GM12874 (cell line): ENCODE data around the gene USP10.

Source experiments
- TF ChIP-seq, protein P1 (sequence below): IDR thresholded peaks from 2 replicates; pipeline ENCODE4 v1.5.1; 2011; ENCODE audit warnings: low read depth, mild to moderate bottlenecking, control low read depth, low read length, moderate library complexity; ENCODE audit not compliant: insufficient read depth

Gene USP10, protein sequence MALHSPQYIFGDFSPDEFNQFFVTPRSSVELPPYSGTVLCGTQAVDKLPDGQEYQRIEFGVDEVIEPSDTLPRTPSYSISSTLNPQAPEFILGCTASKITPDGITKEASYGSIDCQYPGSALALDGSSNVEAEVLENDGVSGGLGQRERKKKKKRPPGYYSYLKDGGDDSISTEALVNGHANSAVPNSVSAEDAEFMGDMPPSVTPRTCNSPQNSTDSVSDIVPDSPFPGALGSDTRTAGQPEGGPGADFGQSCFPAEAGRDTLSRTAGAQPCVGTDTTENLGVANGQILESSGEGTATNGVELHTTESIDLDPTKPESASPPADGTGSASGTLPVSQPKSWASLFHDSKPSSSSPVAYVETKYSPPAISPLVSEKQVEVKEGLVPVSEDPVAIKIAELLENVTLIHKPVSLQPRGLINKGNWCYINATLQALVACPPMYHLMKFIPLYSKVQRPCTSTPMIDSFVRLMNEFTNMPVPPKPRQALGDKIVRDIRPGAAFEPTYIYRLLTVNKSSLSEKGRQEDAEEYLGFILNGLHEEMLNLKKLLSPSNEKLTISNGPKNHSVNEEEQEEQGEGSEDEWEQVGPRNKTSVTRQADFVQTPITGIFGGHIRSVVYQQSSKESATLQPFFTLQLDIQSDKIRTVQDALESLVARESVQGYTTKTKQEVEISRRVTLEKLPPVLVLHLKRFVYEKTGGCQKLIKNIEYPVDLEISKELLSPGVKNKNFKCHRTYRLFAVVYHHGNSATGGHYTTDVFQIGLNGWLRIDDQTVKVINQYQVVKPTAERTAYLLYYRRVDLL

DNA sequence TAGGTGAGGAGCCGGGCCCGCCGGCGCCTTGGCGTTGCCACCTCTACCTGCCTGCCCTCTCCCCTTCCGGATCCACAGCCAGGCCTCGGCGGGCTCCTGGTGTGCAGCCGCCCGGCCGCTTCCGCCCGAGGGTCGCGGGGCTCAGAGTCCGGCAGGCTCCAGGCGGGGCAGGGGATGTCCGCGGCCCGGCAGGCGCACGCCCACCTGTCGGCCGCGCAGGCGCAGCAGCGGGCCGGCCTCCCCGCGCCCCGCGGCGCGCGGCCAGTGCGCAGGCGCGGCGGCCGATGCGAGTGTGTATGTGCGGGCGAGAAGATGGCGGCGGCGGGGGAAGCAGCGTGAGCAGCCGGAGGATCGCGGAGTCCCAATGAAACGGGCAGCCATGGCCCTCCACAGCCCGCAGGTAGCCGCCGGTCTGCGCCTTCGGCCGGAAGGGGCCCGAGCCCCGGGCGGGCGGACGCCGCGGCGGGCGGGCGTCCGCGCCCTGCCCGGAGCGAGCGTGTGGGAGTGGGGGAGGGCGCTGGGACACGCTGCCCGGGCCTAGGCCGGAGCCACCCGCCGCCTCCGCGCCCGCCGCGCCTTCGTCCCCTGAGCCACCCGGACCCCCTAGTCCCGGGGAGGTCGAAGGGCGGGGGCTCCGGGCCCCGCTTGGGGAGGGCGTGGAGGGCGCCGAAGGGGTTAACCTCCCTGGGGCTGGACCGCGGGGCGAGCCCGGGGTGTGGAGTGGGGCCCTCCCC lies at the start of gene USP10:
TSS of gene USP10 (plus strand) at position 289 of the 734 bp plus-strand sequence. CDS start at position 380, 91 bp downstream.
- TF ChIP-seq, protein P1, sequence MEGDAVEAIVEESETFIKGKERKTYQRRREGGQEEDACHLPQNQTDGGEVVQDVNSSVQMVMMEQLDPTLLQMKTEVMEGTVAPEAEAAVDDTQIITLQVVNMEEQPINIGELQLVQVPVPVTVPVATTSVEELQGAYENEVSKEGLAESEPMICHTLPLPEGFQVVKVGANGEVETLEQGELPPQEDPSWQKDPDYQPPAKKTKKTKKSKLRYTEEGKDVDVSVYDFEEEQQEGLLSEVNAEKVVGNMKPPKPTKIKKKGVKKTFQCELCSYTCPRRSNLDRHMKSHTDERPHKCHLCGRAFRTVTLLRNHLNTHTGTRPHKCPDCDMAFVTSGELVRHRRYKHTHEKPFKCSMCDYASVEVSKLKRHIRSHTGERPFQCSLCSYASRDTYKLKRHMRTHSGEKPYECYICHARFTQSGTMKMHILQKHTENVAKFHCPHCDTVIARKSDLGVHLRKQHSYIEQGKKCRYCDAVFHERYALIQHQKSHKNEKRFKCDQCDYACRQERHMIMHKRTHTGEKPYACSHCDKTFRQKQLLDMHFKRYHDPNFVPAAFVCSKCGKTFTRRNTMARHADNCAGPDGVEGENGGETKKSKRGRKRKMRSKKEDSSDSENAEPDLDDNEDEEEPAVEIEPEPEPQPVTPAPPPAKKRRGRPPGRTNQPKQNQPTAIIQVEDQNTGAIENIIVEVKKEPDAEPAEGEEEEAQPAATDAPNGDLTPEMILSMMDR: no peak

GRCh38 chr16:84650062-84650991 lies 49.5 kb upstream of the USP10 start:
- TF ChIP-seq, protein P1: no peak

GRCh38 chr16:84652566-84652965 lies 47.2 kb upstream of the USP10 start:
- TF ChIP-seq, protein P1: no peak

DNA sequence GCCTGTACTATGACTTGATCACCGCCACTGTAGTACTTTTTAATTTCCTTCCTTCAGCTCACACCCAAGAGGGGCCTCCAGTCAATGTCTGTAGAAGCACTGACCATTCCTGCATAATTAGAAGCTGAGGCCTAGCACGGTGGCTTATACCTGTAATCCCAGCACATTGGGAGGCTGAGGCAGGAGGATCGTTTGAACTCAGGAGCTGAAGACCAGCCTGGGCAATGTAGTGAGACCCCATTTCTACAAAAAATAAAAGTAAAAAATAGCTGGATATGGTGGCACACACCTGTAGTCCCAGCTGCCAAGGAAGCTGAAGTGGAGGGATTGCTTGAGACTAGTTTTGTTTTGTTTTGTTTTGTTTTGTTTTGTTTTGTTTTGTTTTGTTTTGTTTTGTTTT lies 45.6 kb upstream of the USP10 start:
- TF ChIP-seq, protein P1: no peak

GRCh38 chr16:84654998-84655397 lies 44.8 kb upstream of the USP10 start:
- TF ChIP-seq, protein P1: no peak

DNA sequence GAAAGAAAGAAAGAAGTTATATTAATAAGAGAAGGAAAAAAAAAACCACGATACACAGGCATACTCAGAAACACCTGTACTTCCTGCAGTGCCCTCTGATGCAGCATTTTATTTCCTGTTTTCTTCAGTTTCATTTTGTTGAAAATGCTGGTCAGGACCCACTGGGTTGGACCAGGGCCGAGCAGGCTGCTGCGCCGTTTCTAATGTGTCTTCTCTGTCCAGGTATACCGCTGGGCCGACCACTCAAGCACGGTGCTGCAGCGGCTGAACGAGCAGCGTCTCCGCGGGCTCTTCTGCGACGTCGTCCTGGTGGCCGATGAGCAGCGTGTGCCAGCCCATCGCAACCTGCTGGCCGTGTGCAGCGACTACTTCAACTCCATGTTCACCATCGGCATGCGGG lies 43.2 kb upstream of the USP10 start:
- TF ChIP-seq, protein P1: no peak
